SK-N-SH (cell line): ENCODE data around the gene HSF4. TPM values are rescaled to one million over a fixed set of nuclear protein-coding genes. Genes with fewer than 3 reads are reported as not detected.

Experiments used
- CTCF ChIA-PET: fragments of 300-600, 350-600 bp; formaldehyde crosslinking; extraction: SDS; loops from one replicate; lab custom pipeline; 2021; lab: Yijun Ruan, JAX
- POLR2A ChIA-PET: fragments of 350-600 bp; sonication (Branson Sonifier 250); formaldehyde crosslinking; extraction: SDS; loops from one replicate; lab custom pipeline; 2020; ENCODE audit warnings: antibody characterized with exemption, inconsistent platforms; lab: Yijun Ruan, JAX
- DNase-seq: peaks from one replicate; pipeline ENCODE4 v3.0.0; 2012
- H2AFZ ChIP-seq: fragments of 200-600 bp; sonication (generic); 2 replicates; pipeline ENCODE4 v1.8.1; 2016; ENCODE audit warnings: antibody characterized with exemption, mild to moderate bottlenecking, low read depth
- H3F3A ChIP-seq: fragments of 200-600 bp; sonication (generic); replicated peaks from 2 replicates; pipeline ENCODE3; 2016; ENCODE audit warnings: antibody characterized with exemption, mild to moderate bottlenecking; ENCODE audit not compliant: insufficient read depth
- H3K27ac ChIP-seq, 2 experiments: fragments of 200-500 bp in 1 of 2; fragments of 200-600 bp in 1 of 2; sonication (Bioruptor generic) in 1 of 2; sonication (generic), shearing (Covaris generic) in 1 of 2; 2 replicates each; pipeline versions ENCODE4 v1.5.1 to v1.6.1; 2014 to 2016; ENCODE audit warnings: low read depth in 2 of 2, inconsistent platforms in 1 of 2, low read length in 1 of 2, mild to moderate bottlenecking in 1 of 2, mixed read lengths in 1 of 2
- H3K27me3 ChIP-seq: fragments of 200-600 bp; sonication (generic), shearing (Covaris generic); 2 replicates; pipeline ENCODE4 v1.6.1; 2016; ENCODE audit warnings: mixed run types; ENCODE audit not compliant: insufficient read depth
- H3K36me3 ChIP-seq, 2 experiments: fragments of 200-500 bp in 1 of 2; fragments of 200-600 bp in 1 of 2; sonication (Bioruptor generic) in 1 of 2; sonication (generic) in 1 of 2; replicated peaks in 1 of 2; 2 replicates each; pipeline versions ENCODE3 to v1.5.1; 2014 to 2016; ENCODE audit warnings: low read length in 1 of 2, mild to moderate bottlenecking in 1 of 2; ENCODE audit not compliant: insufficient read depth in 2 of 2, control insufficient read depth in 1 of 2
- H3K4me1 ChIP-seq, 2 experiments: fragments of 200-500 bp in 1 of 2; fragments of 200-600 bp in 1 of 2; sonication (Bioruptor generic) in 1 of 2; sonication (generic), shearing (Covaris generic) in 1 of 2; 2 replicates each; pipeline versions ENCODE4 v1.5.1 to v1.6.1; 2014 to 2016; ENCODE audit warnings: low read depth in 1 of 2, low read length in 1 of 2, mixed run types in 1 of 2; ENCODE audit not compliant: insufficient read depth in 2 of 2, control insufficient read depth in 1 of 2
- H3K4me2 ChIP-seq: fragments of 200-600 bp; sonication (generic), shearing (Covaris generic); 2 replicates; pipeline ENCODE4 v1.6.1; 2017; ENCODE audit warnings: mixed run types
- H3K4me3 ChIP-seq, 2 experiments: fragments of 200-500 bp in 1 of 2; fragments of 200-600 bp in 1 of 2; sonication (Bioruptor generic) in 1 of 2; sonication (generic), shearing (Covaris generic) in 1 of 2; 2 replicates each; pipeline versions ENCODE4 v1.5.1 to v1.8.1; 2014 to 2016; ENCODE audit warnings: low read depth in 2 of 2, inconsistent platforms in 1 of 2, low read length in 1 of 2, mild to moderate bottlenecking in 1 of 2, mixed read lengths in 1 of 2, moderate library complexity in 1 of 2
- H3K79me2 ChIP-seq: fragments of 200-600 bp; sonication (generic); 2 replicates; pipeline ENCODE4 v1.8.1; 2017; ENCODE audit warnings: mild to moderate bottlenecking; ENCODE audit not compliant: insufficient read depth
- H3K9ac ChIP-seq: fragments of 200-600 bp; sonication (generic); 2 replicates; pipeline ENCODE4 v1.6.1; 2017; ENCODE audit warnings: mixed run types
- H3K9me2 ChIP-seq: fragments of 200-600 bp; sonication (generic); 2 replicates; pipeline ENCODE4 v1.6.1; 2017; ENCODE audit warnings: mixed run types
- H3K9me3 ChIP-seq: fragments of 200-600 bp; sonication (generic); 2 replicates; pipeline ENCODE4 v1.6.1; 2017; ENCODE audit warnings: mixed run types, mild to moderate bottlenecking, moderate library complexity
- H4K20me1 ChIP-seq: fragments of 200-600 bp; sonication (generic); 2 replicates; pipeline ENCODE4 v1.6.1; 2017; ENCODE audit warnings: mild to moderate bottlenecking, mixed run types; ENCODE audit not compliant: insufficient read depth
- EZH2phosphoT487 ChIP-seq: fragments of 200-600 bp; sonication (generic); IDR thresholded peaks from 2 replicates; pipeline ENCODE4 v1.6.1; 2017; ENCODE audit warnings: low read depth, mixed run types, mild to moderate bottlenecking, antibody characterized with exemption, moderate library complexity, borderline replicate concordance
- FOXJ3 ChIP-seq: sonication (generic); formaldehyde crosslinking; IDR thresholded peaks from 2 replicates; pipeline ENCODE4 v1.5.1; 2020; ENCODE audit warnings: mild to moderate bottlenecking, missing genetic modification reagents
- GABPA ChIP-seq: IDR thresholded peaks from 2 replicates; pipeline ENCODE4 v1.4.0; 2012; ENCODE audit warnings: low read depth, mild to moderate bottlenecking
- JUND ChIP-seq: IDR thresholded peaks from 2 replicates; pipeline ENCODE4 v1.4.0; 2012
- RCOR1 ChIP-seq: fragments of 150-350 bp; IDR thresholded peaks from 2 replicates; pipeline ENCODE4 v1.6.1; 2017; ENCODE audit warnings: antibody characterized with exemption, low read length
- RXRA ChIP-seq: IDR thresholded peaks from 2 replicates; pipeline ENCODE4 v1.4.0; 2012; ENCODE audit warnings: low read depth, mild to moderate bottlenecking, borderline replicate concordance
- SIN3A ChIP-seq: IDR thresholded peaks from 2 replicates; pipeline ENCODE4 v1.6.1; 2012; ENCODE audit warnings: low read depth, mild to moderate bottlenecking, low read length, moderate library complexity, borderline replicate concordance
- TAF1 ChIP-seq: IDR thresholded peaks from 2 replicates; pipeline ENCODE4 v1.6.1; 2012; ENCODE audit warnings: low read depth, mild to moderate bottlenecking, low read length, moderate library complexity, borderline replicate concordance
- TEAD4 ChIP-seq: IDR thresholded peaks from 2 replicates; pipeline ENCODE4 v1.4.0; 2012; ENCODE audit warnings: mild to moderate bottlenecking, borderline replicate concordance; ENCODE audit not compliant: insufficient read depth
- YY1 ChIP-seq: IDR thresholded peaks from 2 replicates; pipeline ENCODE4 v1.4.0; 2012; ENCODE audit warnings: low read depth, mild to moderate bottlenecking
- WGBS: methylation state at CpG from one replicate; pipeline ENCODE4 v1.1.6; 2017; ENCODE audit warnings: low lambda C conversion rate; 5-methylcytosine and 5-hydroxymethylcytosine counted together
- polyA plus RNA-seq, 3 experiments: library from polyadenylated mRNA; depleted of rRNA; stranded (reverse); fragments of >200 nt; gene quantifications; 2 replicates each; pipeline ENCODE4 v1.2.3, GENCODE V29; 2012
- TF ChIP-seq, protein P1 (sequence below): fragments of 150-350 bp; IDR thresholded peaks from 2 replicates; pipeline ENCODE4 v1.6.1; 2016; ENCODE audit warnings: mild to moderate bottlenecking, low read depth, low read length
- TF ChIP-seq, protein P2 (sequence below): fragments of 200-600 bp; sonication (generic); IDR thresholded peaks from 2 replicates; pipeline ENCODE4 v1.6.1; 2017; ENCODE audit warnings: antibody characterized with exemption, mild to moderate bottlenecking, moderate library complexity
- TF ChIP-seq, protein P3 (sequence below): IDR thresholded peaks from 2 replicates; pipeline ENCODE4 v1.4.0; 2012; ENCODE audit warnings: low read depth

Gene HSF4
- polyA plus RNA-seq, 1 of the 3 experiments (the other 2 are of a cell fraction) = 33.4 TPM

DNA sequence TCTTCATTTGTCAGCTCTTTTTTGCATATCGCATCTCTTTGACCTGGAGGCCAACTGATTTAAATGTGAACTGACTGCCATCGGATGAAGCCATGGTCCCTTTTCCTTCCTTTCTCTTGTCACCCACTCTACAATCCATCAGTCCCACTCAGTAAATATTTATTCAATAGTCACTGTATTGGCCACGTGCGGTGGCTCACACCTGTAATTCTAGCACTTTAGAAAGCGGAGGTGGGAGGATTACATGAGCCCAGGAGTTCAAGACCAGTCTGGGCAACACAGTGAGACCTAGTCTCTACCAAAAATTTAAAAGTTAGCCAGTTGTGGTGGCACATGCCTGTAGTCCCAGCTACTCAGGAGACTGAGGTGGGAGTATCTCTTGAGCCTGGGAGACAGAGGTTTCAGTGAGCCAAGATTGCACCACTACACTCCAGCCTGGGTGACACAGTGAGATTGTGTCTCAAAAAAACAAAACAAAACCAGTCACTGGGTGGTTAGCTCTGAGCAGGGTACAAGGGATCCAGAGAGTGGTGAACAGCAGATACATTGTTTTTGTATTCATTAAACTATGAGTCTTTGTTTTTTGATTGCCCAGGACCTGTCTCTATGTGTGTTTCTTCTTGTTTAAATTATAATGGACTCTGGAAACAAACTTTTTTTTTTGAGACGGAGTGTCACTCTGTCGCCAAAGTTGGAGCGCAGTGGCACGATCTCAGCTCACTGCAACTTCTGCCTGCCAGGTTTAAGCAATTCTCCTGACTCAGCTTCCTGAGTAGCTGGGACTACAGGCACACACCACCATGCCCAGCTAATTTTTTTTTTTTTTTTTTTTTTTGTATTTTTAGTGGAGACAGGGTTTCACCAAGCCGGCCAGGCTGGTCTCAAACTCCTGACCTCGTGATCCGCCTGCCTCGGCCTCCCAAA, 47.9 kb upstream of the HSF4 start:
- DNase-seq = no peak
- H3K36me3 ChIP-seq = peaks cover 8 to 15% of the 10 kb centered on the region in 2 experiments
- H3K27ac ChIP-seq = peak overlapping the region in 1 of 2 experiments; percentile 77; a peak in 2 of 4 replicates
- no peak overlapping the region for H3K4me3 ChIP-seq
- H4K20me1 ChIP-seq = peaks cover 8% of the 10 kb centered on the region
- CTCF ChIA-PET = interaction anchor here (0.8 to 1.8 kb wide), 3 partner anchors 16 to 156 kb away, joined by 3 to 7 read pairs (median 3); partner anchors contain the start of gene CES3
- H3K9me3 ChIP-seq = no peaks in the 10 kb centered on the region
- H3K27me3 ChIP-seq = no peaks in the 10 kb centered on the region
- POLR2A ChIA-PET = no interaction called here
- H2AFZ ChIP-seq = no peak overlapping the region
- no peak overlapping the region for H3K4me2 ChIP-seq
- TF ChIP-seq TAF1 (no peak), RXRA (no peak), YY1 (no peak), SIN3A (no peak), FOXJ3 (CRISPR knock-in tag) (no peak), GABPA (no peak), TEAD4 (no peak), JUND (no peak), EZH2phosphoT487 (no peak), RCOR1 (no peak)
- TF ChIP-seq, protein P1, sequence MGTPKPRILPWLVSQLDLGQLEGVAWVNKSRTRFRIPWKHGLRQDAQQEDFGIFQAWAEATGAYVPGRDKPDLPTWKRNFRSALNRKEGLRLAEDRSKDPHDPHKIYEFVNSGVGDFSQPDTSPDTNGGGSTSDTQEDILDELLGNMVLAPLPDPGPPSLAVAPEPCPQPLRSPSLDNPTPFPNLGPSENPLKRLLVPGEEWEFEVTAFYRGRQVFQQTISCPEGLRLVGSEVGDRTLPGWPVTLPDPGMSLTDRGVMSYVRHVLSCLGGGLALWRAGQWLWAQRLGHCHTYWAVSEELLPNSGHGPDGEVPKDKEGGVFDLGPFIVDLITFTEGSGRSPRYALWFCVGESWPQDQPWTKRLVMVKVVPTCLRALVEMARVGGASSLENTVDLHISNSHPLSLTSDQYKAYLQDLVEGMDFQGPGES = no peak
- TF ChIP-seq, protein P2, sequence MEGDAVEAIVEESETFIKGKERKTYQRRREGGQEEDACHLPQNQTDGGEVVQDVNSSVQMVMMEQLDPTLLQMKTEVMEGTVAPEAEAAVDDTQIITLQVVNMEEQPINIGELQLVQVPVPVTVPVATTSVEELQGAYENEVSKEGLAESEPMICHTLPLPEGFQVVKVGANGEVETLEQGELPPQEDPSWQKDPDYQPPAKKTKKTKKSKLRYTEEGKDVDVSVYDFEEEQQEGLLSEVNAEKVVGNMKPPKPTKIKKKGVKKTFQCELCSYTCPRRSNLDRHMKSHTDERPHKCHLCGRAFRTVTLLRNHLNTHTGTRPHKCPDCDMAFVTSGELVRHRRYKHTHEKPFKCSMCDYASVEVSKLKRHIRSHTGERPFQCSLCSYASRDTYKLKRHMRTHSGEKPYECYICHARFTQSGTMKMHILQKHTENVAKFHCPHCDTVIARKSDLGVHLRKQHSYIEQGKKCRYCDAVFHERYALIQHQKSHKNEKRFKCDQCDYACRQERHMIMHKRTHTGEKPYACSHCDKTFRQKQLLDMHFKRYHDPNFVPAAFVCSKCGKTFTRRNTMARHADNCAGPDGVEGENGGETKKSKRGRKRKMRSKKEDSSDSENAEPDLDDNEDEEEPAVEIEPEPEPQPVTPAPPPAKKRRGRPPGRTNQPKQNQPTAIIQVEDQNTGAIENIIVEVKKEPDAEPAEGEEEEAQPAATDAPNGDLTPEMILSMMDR = no peak
- TF ChIP-seq, protein P3, sequence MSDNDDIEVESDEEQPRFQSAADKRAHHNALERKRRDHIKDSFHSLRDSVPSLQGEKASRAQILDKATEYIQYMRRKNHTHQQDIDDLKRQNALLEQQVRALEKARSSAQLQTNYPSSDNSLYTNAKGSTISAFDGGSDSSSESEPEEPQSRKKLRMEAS = no peak
- TF ChIP-seq, all 33 proteins: peak for 0
- 96% methylated on average over 13 of the region's 13 CpGs for WGBS
- Histone ChIP-seq H3K9me2 (no peaks in the 10 kb centered on the region), H3K79me2 (peaks cover 77% of the 10 kb centered on the region), H3K9ac (no peak overlapping the region), H3K4me1 (peaks cover 0 to 4% of the 10 kb centered on the region in 2 experiments; a peak in 1 of 4 replicates), H3F3A (peaks cover 19% of the 10 kb centered on the region)
